ENCODE results near the gene PRKCE. TPM values are rescaled to one million over a fixed set of nuclear protein-coding genes. Genes with fewer than 3 reads are reported as not detected.

PRKCE gene
- total RNA-seq, 1 experiment from 2014 or later, result 21.7 TPM

DNA sequence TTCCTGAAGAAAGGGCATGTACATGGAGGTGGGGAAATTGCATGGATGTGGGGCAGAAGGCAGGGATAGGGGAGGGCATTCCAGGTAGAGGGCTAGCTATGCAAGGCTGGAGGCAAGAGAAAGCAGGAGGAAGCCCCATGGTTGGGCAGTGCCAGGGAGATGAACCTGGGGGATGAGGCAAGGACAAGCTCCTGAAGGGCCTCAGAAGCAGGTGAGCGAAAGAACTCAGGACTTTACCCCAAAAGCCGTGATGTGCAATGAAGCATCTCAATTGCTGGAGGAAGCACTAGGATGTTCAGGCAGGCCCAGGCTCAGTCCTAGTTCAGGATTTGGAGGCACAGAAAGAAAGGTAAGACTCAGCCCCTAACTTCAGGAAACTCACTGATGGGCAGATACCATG is 528.7 kb downstream of the PRKCE start:
- no peaks in the 10 kb centered on the region for H3K9me2 ChIP-seq (ENCODE audit: insufficient read depth)
- intact Hi-C loops (cut with micrococcal nuclease; ENCODE audit: unreplicated experiment), result no loop called here
- no peaks in the 10 kb centered on the region for H3K9me3 ChIP-seq (ENCODE audit: insufficient read depth, low read depth)
- ChIA-PET POLR2A (ENCODE audit: unreplicated experiment) (interaction anchor here (1.1 kb wide), 1 partner anchor 8 kb away, joined by 4 read pairs; no protein-coding TSS in a partner anchor), CTCF (interaction anchor here (0.6 to 1.5 kb wide), 3 partner anchors 57 to 145 kb away, joined by 3 to 9 read pairs (median 5); no protein-coding TSS in a partner anchor)
- H3K79me2 ChIP-seq (ENCODE audit: low read depth), result no peaks in the 10 kb centered on the region
- H3K27me3 ChIP-seq (ENCODE audit: insufficient read depth, low read depth), result no peaks in the 10 kb centered on the region
- H3K4me3 ChIP-seq, result no peak overlapping the region; the same call in 1 of the 2 replicates
- no TSS peak for BruUV-seq (replicated peaks)
- TF ChIP-seq EZH2 (IDR thresholded peaks at IDR 0.05; ENCODE audit: low read depth), result no peak
- TF ChIP-seq, protein P1, sequence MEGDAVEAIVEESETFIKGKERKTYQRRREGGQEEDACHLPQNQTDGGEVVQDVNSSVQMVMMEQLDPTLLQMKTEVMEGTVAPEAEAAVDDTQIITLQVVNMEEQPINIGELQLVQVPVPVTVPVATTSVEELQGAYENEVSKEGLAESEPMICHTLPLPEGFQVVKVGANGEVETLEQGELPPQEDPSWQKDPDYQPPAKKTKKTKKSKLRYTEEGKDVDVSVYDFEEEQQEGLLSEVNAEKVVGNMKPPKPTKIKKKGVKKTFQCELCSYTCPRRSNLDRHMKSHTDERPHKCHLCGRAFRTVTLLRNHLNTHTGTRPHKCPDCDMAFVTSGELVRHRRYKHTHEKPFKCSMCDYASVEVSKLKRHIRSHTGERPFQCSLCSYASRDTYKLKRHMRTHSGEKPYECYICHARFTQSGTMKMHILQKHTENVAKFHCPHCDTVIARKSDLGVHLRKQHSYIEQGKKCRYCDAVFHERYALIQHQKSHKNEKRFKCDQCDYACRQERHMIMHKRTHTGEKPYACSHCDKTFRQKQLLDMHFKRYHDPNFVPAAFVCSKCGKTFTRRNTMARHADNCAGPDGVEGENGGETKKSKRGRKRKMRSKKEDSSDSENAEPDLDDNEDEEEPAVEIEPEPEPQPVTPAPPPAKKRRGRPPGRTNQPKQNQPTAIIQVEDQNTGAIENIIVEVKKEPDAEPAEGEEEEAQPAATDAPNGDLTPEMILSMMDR (conservative IDR thresholded peaks at IDR 0.05), result no peak
- no peak for DNase-seq
- H3F3A ChIP-seq (ENCODE audit: insufficient read depth, low read depth), result peaks cover 28% of the 10 kb centered on the region
- H3K36me3 ChIP-seq (ENCODE audit: low read depth), result no peaks in the 10 kb centered on the region
- H3K4me1 ChIP-seq (replicated peaks; ENCODE audit: insufficient read depth), result peaks cover 47% of the 10 kb centered on the region
- peak overlapping the region; percentile 94 for H3K27ac ChIP-seq
- no peak overlapping the region for H2AFZ ChIP-seq
- H4K20me1 ChIP-seq (ENCODE audit: insufficient read depth), result no peaks in the 10 kb centered on the region
- H3K4me2 ChIP-seq, result peak overlapping the region; percentile 70

DNA sequence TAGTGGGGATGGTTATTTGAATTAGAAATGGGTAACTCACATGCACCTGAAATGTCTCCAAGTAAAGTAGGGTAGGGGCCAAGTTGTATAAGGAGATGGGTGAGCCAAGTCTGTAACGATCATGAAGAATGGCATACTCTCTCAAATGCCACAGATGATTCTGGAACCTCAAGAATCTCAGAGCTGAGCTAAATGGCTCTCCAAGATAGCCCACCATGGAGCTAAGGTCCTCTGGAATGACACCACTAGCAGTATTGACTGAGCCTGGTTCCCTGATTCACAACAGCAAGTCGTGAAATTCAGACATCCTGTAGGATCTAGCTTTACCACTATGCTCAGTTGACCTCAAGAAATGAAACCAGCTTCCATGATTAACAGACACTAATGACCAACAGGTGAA is 529.8 kb downstream of the PRKCE start:
- Histone ChIP-seq H4K20me1 (ENCODE audit: insufficient read depth) (no peaks in the 10 kb centered on the region), H3K4me3 (no peak overlapping the region), H2AFZ (no peak overlapping the region), H3K4me2 (no peak overlapping the region), H3F3A (ENCODE audit: insufficient read depth, low read depth) (peaks cover 28% of the 10 kb centered on the region), H3K79me2 (ENCODE audit: low read depth) (no peaks in the 10 kb centered on the region), H3K36me3 (ENCODE audit: low read depth) (no peaks in the 10 kb centered on the region), H3K27ac (no peak overlapping the region), H3K4me1 (replicated peaks; ENCODE audit: insufficient read depth) (peaks cover 41% of the 10 kb centered on the region), H3K9me2 (ENCODE audit: insufficient read depth) (no peaks in the 10 kb centered on the region), H3K27me3 (ENCODE audit: insufficient read depth, low read depth) (no peaks in the 10 kb centered on the region), H3K9me3 (ENCODE audit: insufficient read depth, low read depth) (no peaks in the 10 kb centered on the region)
- no TSS peak for BruUV-seq (replicated peaks)
- ChIA-PET CTCF (no interaction called here), POLR2A (ENCODE audit: unreplicated experiment) (no interaction called here)
- no peak for DNase-seq
- intact Hi-C loops (cut with micrococcal nuclease; ENCODE audit: unreplicated experiment), result no loop called here
- TF ChIP-seq, protein P1 (conservative IDR thresholded peaks at IDR 0.05), result no peak
- TF ChIP-seq EZH2 (IDR thresholded peaks at IDR 0.05; ENCODE audit: low read depth), result no peak

DNA sequence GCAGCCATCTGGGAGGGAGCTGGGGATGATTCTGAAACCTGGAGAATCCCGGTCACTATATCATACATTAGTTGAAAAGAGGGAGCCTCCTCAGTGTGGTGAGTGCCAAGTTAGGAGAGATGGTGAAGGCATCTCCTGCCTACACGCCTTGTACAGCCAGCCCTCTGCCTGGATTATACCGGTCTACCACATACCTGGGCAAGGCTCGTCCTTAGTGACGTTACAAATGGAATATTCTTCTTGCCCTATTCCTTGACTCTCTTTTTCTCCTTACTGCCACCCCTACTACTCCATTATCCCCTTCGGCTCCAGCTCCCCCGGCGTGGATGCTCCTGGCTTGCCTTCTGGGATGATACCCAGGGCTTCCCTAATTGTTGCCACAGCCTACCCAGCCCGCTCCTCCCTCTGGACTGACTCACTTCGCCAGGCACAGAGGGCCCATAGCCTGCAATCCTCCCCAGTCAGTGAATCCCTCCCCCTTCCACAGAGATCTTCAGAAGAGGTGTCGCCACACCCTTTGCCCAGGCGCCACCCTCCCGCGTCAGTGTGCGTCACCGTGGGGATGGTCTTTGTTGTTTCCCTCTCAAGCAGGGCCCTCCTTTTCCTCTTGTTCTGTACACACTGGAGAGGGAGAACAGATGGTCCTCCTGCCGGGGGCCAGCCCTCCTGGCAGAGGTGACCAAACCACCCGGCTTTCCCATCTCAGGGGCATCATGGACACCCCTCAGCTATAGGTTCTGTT is 530.5 kb downstream of the PRKCE start:
- no TSS peak for BruUV-seq (replicated peaks)
- Histone ChIP-seq H3K27me3 (ENCODE audit: insufficient read depth, low read depth) (no peaks in the 10 kb centered on the region), H3K79me2 (ENCODE audit: low read depth) (no peaks in the 10 kb centered on the region), H3K4me1 (replicated peaks; ENCODE audit: insufficient read depth) (peaks cover 41% of the 10 kb centered on the region), H3K4me3 (no peak overlapping the region), H3F3A (ENCODE audit: insufficient read depth, low read depth) (peaks cover 28% of the 10 kb centered on the region), H2AFZ (no peak overlapping the region), H3K27ac (no peak overlapping the region), H3K36me3 (ENCODE audit: low read depth) (no peaks in the 10 kb centered on the region), H3K4me2 (no peak overlapping the region), H3K9me2 (ENCODE audit: insufficient read depth) (no peaks in the 10 kb centered on the region), H4K20me1 (ENCODE audit: insufficient read depth) (no peaks in the 10 kb centered on the region), H3K9me3 (ENCODE audit: insufficient read depth, low read depth) (no peaks in the 10 kb centered on the region)
- intact Hi-C loops (cut with micrococcal nuclease; ENCODE audit: unreplicated experiment), result no loop called here
- TF ChIP-seq, protein P1 (conservative IDR thresholded peaks at IDR 0.05), result no peak
- no peak for TF ChIP-seq EZH2 (IDR thresholded peaks at IDR 0.05; ENCODE audit: low read depth)
- no peak for DNase-seq
- ChIA-PET POLR2A (ENCODE audit: unreplicated experiment) (no interaction called here), CTCF (no interaction called here)
